Lower leg skin (tissue), 4 donors: ENCODE measurements around the gene CACNG1. TPM values are rescaled to one million over a fixed set of nuclear protein-coding genes. Genes with fewer than 3 reads are reported as not detected.
"Not testable (repeated sequence)": the region's sequence is repeated elsewhere in the genome, so short reads cannot be mapped to it uniquely, and the experiment has no call there.

Experiments
- DNase-seq, 2 donors: peaks; one replicate each; pipeline ENCODE4 v3.0.0-alpha.2; 2019; ENCODE audit warnings: low spot score in 2 of 2
- H3K4me3 ChIP-seq: fragments of 200-600 bp; sonication (generic); 2 replicates; pipeline ENCODE4 v1.5.1; 2017; ENCODE audit warnings: mild to moderate bottlenecking, low read depth; ENCODE audit not compliant: poor library complexity, severe bottlenecking
- POLR2A ChIP-seq, 2 donors: fragments of 450-650 bp; IDR thresholded peaks; one replicate each; pipeline ENCODE4 v1.6.1; 2016 to 2017; ENCODE audit warnings: antibody characterized with exemption in 2 of 2, mild to moderate bottlenecking in 1 of 2, moderate library complexity in 1 of 2
- WGBS, 2 donors: methylation state at CpG; one replicate each; pipeline ENCODE4 v1.1.5; 2018; 5-methylcytosine and 5-hydroxymethylcytosine counted together
- intact Hi-C: fragments of 100-400 bp; cut with DNase I; formaldehyde crosslinking; loops from one replicate; pipeline ENCODE4 v1.15.0; 2023; ENCODE audit warnings: low total_unique reads
- total RNA-seq, 4 donors: library from RNA; depleted of rRNA; stranded (reverse); fragments of >200 nt; gene quantifications; one replicate each; pipeline ENCODE4 v1.1.0, GENCODE V29; 2016
- TF ChIP-seq, protein P1 (sequence below), 3 donors: fragments of 450-650 bp; IDR thresholded peaks; one replicate each; pipeline ENCODE4 v1.5.1; 2016; ENCODE audit warnings: antibody characterized with exemption in 3 of 3, mild to moderate bottlenecking in 3 of 3, moderate library complexity in 2 of 3

CACNG1 gene
- total RNA-seq, 4 donors from 2014 or later = not detected

DNA sequence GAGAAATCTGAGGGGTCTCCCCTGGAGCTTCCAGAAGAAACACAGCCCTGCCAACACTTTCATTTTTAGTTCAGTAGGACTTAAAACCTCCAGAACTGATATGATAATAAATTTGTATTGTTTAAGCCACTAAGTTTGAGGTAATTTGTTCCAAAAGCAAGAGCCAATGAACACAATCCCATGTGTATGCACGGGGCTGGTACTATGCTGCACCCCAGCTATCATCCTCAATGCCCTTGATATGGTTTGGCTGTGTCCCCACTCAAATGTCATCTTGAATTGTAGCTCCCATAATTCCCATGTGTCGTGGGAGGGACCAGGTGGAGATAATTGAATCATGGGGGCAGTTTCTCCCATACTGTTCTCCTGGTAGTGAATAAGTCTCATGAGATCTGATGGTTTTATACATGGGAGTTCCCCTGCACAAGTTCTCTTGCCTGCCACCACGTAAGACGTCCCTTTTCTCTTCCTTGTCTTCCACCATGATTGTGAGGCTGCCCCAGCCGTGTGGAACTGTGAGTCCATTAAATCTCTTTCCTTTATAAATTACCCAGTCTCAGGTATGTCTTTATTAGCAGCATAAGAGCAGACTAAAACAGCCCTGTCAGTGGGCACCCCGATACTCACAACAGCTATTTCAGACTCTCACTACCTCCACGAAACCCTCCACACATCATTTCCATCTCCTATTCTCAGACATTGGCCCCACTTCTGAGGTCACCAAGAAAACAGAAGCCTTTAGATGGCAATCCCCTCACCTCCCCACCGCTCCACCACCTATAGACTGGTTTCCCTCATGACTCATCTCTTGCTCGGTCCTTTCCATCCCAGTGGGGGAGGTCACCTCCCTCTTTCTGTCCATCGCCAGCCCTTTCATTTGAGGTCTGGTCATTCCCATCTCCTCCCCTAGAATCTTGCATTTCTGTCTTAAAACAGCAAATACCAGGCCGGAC, 8.9 kb upstream of the CACNG1 start:
- H3K4me3 ChIP-seq = no peak overlapping the region
- WGBS, 2 donors = 74 to 80% methylated on average over 10 to 11 of the region's 11 CpGs
- no peak for DNase-seq
- no peak for TF ChIP-seq POLR2A (IDR thresholded peaks at IDR 0.05)
- TF ChIP-seq, protein P1, sequence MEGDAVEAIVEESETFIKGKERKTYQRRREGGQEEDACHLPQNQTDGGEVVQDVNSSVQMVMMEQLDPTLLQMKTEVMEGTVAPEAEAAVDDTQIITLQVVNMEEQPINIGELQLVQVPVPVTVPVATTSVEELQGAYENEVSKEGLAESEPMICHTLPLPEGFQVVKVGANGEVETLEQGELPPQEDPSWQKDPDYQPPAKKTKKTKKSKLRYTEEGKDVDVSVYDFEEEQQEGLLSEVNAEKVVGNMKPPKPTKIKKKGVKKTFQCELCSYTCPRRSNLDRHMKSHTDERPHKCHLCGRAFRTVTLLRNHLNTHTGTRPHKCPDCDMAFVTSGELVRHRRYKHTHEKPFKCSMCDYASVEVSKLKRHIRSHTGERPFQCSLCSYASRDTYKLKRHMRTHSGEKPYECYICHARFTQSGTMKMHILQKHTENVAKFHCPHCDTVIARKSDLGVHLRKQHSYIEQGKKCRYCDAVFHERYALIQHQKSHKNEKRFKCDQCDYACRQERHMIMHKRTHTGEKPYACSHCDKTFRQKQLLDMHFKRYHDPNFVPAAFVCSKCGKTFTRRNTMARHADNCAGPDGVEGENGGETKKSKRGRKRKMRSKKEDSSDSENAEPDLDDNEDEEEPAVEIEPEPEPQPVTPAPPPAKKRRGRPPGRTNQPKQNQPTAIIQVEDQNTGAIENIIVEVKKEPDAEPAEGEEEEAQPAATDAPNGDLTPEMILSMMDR (IDR thresholded peaks at IDR 0.05) = no peak
- intact Hi-C loops = no loop called here

DNA sequence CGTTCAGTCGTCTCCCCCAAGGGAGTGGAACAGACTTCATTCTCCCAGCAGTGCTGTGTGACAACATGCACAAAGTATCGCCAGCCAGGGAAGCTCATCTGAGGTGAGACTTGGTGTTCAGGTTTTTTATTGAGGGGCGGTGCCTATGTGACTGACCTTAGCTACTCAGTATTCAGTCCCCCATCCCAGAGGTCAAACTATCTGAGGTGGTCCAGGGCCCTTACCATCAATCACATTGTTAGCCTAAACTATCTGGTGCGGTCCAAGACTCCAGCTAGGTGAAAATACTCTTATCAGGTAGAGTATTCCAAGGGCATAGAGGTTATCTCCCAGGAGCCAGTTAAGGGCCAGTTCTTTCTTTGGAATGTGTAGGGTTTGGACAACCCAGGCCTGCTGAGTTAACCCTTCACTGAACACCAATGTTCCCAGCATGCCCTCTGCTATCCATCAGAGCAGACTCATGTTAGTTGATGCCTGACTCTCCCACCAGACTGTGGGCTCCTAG, 5.4 kb upstream of the CACNG1 start:
- intact Hi-C loops = no loop called here
- H3K4me3 ChIP-seq = no peak overlapping the region
- WGBS, 2 donors = 49 to 55% methylated on average over 5 of the region's 5 CpGs
- TF ChIP-seq POLR2A (IDR thresholded peaks at IDR 0.05) = no peak
- TF ChIP-seq, protein P1 (IDR thresholded peaks at IDR 0.05) = no peak
- DNase-seq = no peak

GRCh38 chr17:67040652-67041051, 3.7 kb upstream of the CACNG1 start:
- TF ChIP-seq, protein P1 (IDR thresholded peaks at IDR 0.05) = no peak
- no peak for TF ChIP-seq POLR2A (IDR thresholded peaks at IDR 0.05)
- no peak for DNase-seq
- H3K4me3 ChIP-seq = no peak overlapping the region
- intact Hi-C loops = no loop called here
- 88 to 93% methylated on average over 6 of the region's 6 CpGs for WGBS, 2 donors

DNA sequence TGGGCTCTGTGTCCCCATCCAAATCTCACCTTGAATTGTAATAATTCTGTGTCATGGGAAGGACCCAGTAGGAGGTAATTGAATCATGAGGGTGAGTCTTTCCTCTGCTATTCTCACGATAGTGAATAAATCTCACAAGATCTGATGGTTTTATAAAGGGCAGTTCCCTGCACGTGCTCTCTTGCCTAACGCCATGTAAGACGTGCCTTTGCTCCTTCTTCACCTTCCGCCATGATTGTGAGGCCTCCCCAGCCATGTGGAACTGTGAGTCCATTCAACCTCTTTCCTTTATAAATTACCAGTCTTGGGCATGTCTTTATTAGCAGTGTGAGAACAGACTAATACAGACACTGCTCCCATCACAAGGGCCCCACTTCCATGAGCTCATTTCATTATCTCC, 3.2 kb upstream of the CACNG1 start:
- intact Hi-C loops, H3K4me3 ChIP-seq, DNase-seq: not testable (repeated sequence)
- WGBS, 2 donors = 90 to 93% methylated on average over 5 of the region's 5 CpGs

DNA sequence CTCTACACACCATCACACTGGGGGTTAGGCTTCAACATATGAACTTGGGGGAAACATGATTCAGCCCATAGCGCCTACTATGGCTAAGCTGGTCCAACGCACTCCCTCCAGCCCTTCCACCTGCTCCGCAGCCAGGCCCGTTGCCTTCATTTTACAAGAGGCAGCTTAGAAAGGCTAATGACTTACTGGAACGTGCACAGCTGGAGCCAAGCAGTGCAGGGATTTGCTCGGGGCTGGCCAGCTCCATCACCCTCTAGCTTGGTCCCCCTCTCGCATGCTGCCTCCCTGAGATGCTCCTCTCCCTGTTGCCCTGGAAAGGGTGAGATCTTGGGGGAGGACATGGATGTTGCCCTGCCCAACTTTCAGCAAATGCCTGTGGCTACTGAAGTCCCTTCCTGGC, 2.8 kb upstream of the CACNG1 start:
- intact Hi-C loops = no loop called here
- no peak overlapping the region for H3K4me3 ChIP-seq
- no peak for DNase-seq
- WGBS, 2 donors = 80 to 85% methylated on average over 7 of the region's 7 CpGs
- TF ChIP-seq, protein P1 (IDR thresholded peaks at IDR 0.05) = no peak

DNA sequence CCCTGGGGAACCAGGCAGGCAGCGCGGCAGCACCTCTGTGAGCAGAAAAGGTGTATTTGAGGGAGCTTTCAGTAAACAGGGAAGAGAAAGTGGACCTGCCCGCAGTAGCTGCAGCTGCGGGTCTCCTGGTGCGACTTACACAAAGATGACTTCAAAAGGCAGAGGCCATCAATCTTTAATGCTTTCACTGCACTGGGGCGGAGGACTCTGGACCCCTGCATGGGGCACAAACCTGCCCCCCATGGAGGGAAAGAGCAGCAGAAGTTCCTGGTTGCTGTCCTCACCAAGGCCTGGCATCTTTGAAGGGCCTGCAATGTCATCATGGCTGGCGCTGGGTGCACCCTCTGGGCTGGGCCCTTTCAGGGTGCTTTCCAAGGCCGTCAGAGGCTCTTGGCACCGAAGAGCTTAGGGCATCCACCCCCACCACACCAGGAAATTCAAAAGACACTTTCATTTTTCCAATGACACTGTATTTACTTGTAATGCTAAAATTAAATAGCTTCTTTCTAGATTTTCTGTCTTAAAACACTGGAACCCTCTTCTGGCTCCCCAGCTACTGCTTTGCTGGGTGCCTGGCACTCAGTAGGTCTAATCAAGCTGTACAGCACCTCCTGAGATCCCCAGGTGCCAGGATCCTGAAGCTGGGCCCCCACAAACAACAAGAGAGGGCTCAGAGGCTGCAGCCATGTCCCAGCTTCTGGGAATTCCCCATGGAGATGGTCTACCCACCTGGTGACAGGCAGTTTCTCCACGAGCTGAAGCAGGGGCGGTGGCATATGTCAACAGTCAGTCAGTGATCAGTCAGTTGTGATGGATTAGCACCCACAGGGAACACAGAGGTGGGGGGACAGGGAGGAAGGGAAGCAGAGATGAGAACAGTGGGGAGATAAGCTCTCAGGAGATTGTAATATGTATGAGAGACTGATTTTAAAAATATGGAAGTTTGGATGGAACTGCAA, 2.1 kb upstream of the CACNG1 start:
- intact Hi-C loops = no loop called here
- no peak overlapping the region for H3K4me3 ChIP-seq
- no peak for DNase-seq
- WGBS, 2 donors = 67 to 72% methylated on average over 11 of the region's 11 CpGs
- TF ChIP-seq, protein P1 (IDR thresholded peaks at IDR 0.05) = no peak
- no peak for TF ChIP-seq POLR2A (IDR thresholded peaks at IDR 0.05)
